Muscle of leg (tissue), 11 donors: Measurements from ENCODE around the gene BLVRB. TPM values are rescaled to one million over a fixed set of nuclear protein-coding genes. Genes with fewer than 3 reads are reported as not detected.
"Not testable (repeated sequence)": the region's sequence is repeated elsewhere in the genome, so short reads cannot be mapped to it uniquely, and the experiment has no call there.

Experiments used
- DNase-seq: peaks from one replicate; pipeline ENCODE4 v3.0.0; 2013
- H3K27ac ChIP-seq: one replicate; pipeline ENCODE4 v1.5.1; 2013; ENCODE audit warnings: mild to moderate bottlenecking, low read length, control low read depth
- H3K27me3 ChIP-seq: one replicate; pipeline ENCODE4 v1.6.1; 2013; ENCODE audit warnings: low read length; ENCODE audit not compliant: control insufficient read depth, insufficient read depth
- H3K36me3 ChIP-seq: one replicate; pipeline ENCODE4 v1.6.1; 2013; ENCODE audit warnings: low read length; ENCODE audit not compliant: control insufficient read depth, insufficient read depth
- H3K4me1 ChIP-seq: one replicate; pipeline ENCODE4 v1.6.1; 2013; ENCODE audit warnings: low read length; ENCODE audit not compliant: control insufficient read depth, insufficient read depth
- H3K4me3 ChIP-seq: one replicate; pipeline ENCODE4 v1.5.1; 2013; ENCODE audit warnings: low read length, control low read depth
- H3K9me3 ChIP-seq: replicated peaks from 2 replicates; pipeline ENCODE4 v1.6.1; 2013; ENCODE audit warnings: low read depth, low read length; ENCODE audit not compliant: control insufficient read depth
- WGBS: methylation state at CpG from one replicate; pipeline ENCODE4 v1.1.5; 2013; ENCODE audit warnings: missing lambda C conversion rate; ENCODE audit not compliant: insufficient coverage; 5-methylcytosine and 5-hydroxymethylcytosine counted together
- polyA plus RNA-seq, 8 donors: library from polyadenylated mRNA; unstranded; fragments of 120-200 nt; gene quantifications; one replicate each; pipeline versions ENCODE4 v1.2.1 to v1.2.3, GENCODE V29; 2013; ENCODE audit warnings: inconsistent platforms in 1 of 8, low replicate concordance in 1 of 8; ENCODE audit not compliant: insufficient read length in 8 of 8, insufficient read depth in 1 of 8
- total RNA-seq: library from RNA; stranded (reverse); fragments of 120-200 nt; gene quantifications from one replicate; pipeline ENCODE4 v1.2.4, GENCODE V29; 2013

The BLVRB gene
- total and polyA plus RNA-seq, 9 donors: 41.4 to 57.9 (median 43.2) TPM

DNA sequence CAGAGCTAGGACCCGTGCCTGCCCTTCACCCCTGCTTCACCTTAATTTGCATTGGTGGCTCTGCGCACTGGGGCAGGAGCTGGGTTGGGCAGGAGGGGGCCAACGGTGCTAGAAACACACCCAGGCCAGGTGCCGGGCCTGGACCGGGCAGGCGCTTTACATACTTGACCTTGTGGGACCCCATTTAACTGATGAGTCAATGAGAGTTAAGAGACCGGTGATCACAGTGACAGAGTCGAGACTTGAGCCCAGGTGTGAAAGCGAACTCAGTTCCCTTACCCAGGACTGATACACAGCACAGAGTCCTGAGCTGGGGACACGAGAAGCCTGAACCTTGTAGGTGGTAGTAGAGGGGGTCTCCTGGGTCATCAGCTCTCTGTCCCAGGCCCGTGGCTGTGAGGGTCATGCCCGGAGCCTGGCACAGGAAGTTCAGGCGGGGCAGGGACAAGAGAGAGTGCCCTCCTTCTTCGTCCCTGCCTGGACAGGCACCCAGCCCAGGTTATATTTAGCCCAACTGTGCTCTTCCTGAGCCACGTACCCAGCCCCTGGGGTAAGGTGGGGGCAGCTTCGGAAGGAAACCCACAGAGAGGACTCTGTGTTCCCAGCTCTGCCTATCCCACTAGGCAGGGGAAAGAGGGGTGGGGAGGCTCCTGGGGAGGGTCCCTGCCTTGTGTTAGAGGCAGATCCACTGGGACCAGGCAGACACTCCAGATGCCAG is 54.3 kb downstream of the BLVRB start:
- Histone ChIP-seq H3K4me1 (peaks cover 41% of the 10 kb centered on the region), H3K36me3 (no peaks in the 10 kb centered on the region), H3K4me3 (no peak overlapping the region), H3K9me3 (no peaks in the 10 kb centered on the region), H3K27ac (peak overlapping the region; percentile 76), H3K27me3 (no peaks in the 10 kb centered on the region)
- WGBS: 56% methylated on average over 8 of the region's 16 CpGs
- DNase-seq: peak; percentile 63

DNA sequence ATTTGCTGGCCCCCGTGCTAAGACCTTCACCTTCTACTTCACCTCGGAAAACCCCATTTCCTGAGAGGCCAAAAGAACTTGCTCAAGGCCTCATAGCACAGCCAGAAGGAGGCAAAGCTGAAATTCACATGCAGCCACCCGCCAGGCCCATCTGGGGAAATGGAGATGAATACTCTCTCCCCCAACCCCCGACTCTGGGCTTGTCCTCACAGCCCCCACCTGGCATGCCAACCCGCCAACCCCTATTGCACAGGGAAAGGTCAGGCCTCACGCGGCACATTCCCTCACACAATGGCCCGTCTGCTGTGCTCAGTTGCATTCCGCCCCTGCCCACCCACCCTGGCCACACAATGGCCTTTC is 55.5 kb downstream of the BLVRB start:
- Histone ChIP-seq H3K36me3 (no peaks in the 10 kb centered on the region), H3K4me1 (peaks cover 40% of the 10 kb centered on the region), H3K4me3 (no peak overlapping the region), H3K9me3 (no peaks in the 10 kb centered on the region), H3K27me3 (no peaks in the 10 kb centered on the region), H3K27ac (no peak overlapping the region)
- WGBS: 44% methylated on average over 5 of the region's 9 CpGs
- no peak for DNase-seq

DNA sequence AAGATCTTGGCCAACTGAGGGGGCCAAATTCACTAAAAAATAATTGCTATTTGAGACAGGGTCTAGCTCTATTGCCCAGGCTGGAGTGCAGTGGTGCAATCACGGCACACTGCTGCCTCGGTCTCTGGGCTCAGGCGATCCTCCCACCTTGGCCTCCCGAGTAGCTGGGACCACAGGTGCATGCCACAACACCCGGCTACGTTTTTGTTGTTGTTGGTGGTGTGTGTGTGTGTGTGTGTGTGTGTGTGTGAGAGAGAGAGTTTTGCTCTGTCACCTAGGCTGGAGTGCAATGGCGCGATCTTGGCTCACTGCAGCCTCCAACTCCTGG is 57.0 kb downstream of the BLVRB start:
- H3K4me3 ChIP-seq, H3K27ac ChIP-seq, H3K9me3 ChIP-seq, DNase-seq, H3K36me3 ChIP-seq, H3K27me3 ChIP-seq: not testable (repeated sequence)
- H3K4me1 ChIP-seq: peaks cover 37% of the 10 kb centered on the region
- 80% methylated on average over 8 of the region's 8 CpGs for WGBS

DNA sequence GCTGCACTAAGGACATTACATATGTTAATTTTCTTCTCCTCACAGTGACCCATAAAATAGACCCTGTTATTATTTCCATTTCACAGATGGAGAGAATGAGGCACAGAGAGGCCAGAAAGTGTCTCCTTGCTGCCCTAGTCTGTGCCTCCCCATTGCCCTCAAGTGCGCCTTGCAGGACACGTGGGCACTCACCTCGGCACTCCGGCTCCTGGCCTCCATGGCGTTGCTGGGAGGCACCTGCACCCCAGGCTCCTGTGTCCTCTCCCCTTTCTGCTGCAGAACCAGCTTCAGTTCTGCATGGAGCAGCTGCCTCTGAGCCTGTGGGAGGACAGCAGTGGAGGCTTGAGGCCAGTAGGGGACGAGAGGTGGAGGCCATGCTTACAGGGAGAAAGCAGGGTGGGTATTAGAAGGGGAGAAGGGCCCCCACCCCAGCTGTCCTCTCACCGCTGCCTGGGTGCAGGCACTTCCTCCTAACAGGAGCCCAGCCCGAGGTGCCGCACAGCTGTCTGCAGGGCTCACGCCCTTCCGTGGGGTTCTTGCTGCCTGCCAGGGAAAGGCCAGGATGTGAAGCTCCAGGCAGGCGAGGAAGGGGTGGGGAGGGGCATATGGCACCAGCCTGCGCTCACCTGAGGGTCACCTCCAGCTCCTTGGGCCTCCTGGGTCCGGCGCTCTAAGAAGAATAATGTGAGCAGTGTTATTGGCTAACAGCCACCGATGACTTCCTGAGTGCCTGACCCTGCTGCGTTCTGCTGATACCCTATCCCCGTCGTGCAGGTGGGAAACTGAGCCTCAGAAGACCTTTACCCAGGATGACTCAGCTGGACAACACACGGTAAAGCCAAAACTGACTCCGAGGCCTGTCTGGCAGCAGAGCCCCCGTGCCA is 57.6 kb downstream of the BLVRB start:
- Histone ChIP-seq H3K4me3 (no peak overlapping the region), H3K9me3 (no peaks in the 10 kb centered on the region), H3K27me3 (no peaks in the 10 kb centered on the region), H3K4me1 (peaks cover 35% of the 10 kb centered on the region), H3K36me3 (no peaks in the 10 kb centered on the region), H3K27ac (no peak overlapping the region)
- DNase-seq: no peak
- 50% methylated on average over 17 of the region's 22 CpGs for WGBS

DNA sequence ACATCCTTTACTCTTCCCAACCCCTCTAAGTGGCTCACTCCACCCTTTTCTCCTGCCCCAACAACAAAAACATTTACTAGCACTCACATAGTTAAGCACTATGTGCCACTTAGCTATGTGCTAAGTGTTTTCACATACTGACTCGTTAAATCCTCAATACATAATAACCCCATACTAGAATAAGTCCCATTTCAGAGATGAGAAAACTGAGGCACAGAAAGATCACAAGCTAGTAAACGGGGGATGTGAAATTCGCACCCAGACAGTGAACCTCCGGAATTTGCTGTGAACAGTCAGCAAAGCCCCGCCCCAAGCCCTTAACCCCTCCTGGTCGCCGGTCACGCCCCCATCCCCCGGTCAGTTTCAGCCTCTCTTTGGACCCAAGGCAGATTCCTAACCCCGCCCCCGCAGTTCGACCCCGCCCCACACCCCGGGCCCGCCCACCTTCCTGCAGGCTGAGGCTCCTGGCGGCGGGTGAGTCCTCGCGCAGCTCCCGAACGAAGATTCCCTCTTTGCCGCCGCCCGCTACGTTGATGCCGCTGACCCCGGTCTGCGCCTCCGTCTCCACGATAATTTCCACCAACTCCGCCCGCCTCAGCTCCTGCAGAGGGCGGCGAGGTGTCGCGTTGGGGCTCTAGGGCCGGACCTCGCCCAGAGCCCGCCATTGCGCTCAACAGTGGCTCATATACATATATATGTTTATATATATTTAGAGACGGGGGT is 62.1 kb downstream of the BLVRB start:
- peak; percentile 93 for DNase-seq
- WGBS: under 1% methylated on average over 31 of the region's 41 CpGs
- Histone ChIP-seq H3K9me3 (no peaks in the 10 kb centered on the region), H3K4me1 (peaks cover 17% of the 10 kb centered on the region), H3K4me3 (peak overlapping the region; percentile 73), H3K27ac (peak overlapping the region; percentile 89), H3K27me3 (no peaks in the 10 kb centered on the region), H3K36me3 (no peaks in the 10 kb centered on the region)

DNA sequence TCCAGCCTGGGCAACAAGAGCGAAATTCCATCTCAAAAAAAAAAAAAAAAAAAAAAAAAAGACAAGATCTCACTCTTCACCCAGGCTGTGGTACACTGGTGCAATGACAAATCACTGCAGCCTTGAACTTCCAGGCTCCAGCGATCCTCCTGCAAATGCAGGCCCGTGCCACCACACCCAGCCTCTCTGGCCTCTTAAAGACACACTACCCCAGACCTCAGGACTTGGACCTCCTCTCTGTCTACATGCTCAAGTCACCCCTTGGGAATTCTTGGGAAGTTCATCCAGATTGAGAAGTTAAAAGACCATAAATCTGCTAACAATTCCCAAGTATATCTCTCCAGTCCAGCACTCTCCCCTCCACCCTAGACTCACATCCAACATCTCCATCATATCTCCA is 65.0 kb downstream of the BLVRB start:
- H3K4me3 ChIP-seq: no peak overlapping the region
- DNase-seq: peak; percentile 56
- peaks cover 17% of the 10 kb centered on the region for H3K4me1 ChIP-seq
- H3K27me3 ChIP-seq: no peaks in the 10 kb centered on the region
- no peaks in the 10 kb centered on the region for H3K9me3 ChIP-seq
- WGBS: 27% methylated on average over 2 of the region's 3 CpGs
- peaks cover 6% of the 10 kb centered on the region for H3K36me3 ChIP-seq
- H3K27ac ChIP-seq: no peak overlapping the region

DNA sequence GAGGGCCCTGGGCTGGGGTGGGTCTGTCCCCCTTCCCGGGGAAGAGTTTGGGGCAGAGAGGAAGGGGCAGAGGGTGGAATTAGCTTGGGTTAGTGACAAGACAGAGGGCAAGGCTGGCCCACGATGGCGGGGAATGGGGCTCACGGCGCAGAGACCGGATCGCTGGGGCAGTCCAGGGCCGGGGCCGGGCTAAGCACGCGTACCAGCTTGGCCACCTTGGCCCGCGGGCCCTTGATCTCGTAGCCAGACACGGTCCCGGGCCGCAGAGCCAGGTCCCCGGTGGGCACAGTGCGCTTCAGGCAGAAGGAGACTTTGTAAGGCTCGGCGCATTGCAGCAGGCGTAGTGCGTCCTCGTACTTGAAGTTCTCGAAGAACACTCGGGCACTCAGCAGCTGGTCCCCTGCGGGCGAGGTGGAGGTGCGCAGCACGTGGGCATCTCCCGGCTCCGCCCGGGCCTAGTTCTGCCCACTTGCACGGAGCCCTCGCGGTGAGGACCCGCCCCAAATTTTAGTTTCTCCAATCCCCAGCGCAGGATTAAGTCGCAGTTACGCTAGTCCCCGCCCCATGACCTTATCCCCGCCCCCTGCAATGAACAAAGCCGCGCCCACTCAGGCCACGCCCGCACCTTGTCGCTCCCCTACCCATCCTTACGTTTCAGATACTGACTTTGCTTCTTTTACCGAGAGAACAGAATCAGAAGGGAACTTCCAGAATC is 67.0 kb downstream of the BLVRB start:
- DNase-seq: peak; percentile 37
- no peak overlapping the region for H3K4me3 ChIP-seq
- no peaks in the 10 kb centered on the region for H3K9me3 ChIP-seq
- peaks cover 8% of the 10 kb centered on the region for H3K4me1 ChIP-seq
- peaks cover 6% of the 10 kb centered on the region for H3K36me3 ChIP-seq
- H3K27ac ChIP-seq: no peak overlapping the region
- WGBS: 26% methylated on average over 49 of the region's 49 CpGs
- no peaks in the 10 kb centered on the region for H3K27me3 ChIP-seq

Other genes starting within 250 kb of the BLVRB start
- gene TTC9B, start 247.4 kb downstream of the BLVRB start, total RNA-seq: 0.09 TPM
- gene TTC9B, start 247.4 kb downstream of the BLVRB start, polyA plus RNA-seq: under 1 TPM in 5 of 8 donors, not detected in 3; 0.08 to 0.13 (median 0.12) TPM
- gene CCNP, start 239.1 kb downstream of the BLVRB start, total RNA-seq: 0.31 TPM
- gene CCNP, start 239.1 kb downstream of the BLVRB start, polyA plus RNA-seq: under 1 TPM; 0.23 to 0.65 (median 0.39) TPM
- gene AKT2, start 180.4 kb downstream of the BLVRB start, total RNA-seq: 120 TPM
- gene AKT2, start 180.4 kb downstream of the BLVRB start, polyA plus RNA-seq: 100 to 1,000 TPM; 149 to 223 (median 176) TPM
- gene C19orf47, start 117.3 kb downstream of the BLVRB start, total RNA-seq: 36.6 TPM
- 10 to 100 TPM; 54.3 to 70.2 (median 58.8) TPM for gene C19orf47, start 117.3 kb downstream of the BLVRB start, polyA plus RNA-seq
- gene PLD3, start 117.0 kb downstream of the BLVRB start, total RNA-seq: 255 TPM
- 100 to 1,000 TPM; 193 to 271 (median 265) TPM for gene PLD3, start 117.0 kb downstream of the BLVRB start, polyA plus RNA-seq
- 0.13 TPM for gene HIPK4, start 75.6 kb downstream of the BLVRB start, total RNA-seq
- gene HIPK4, start 75.6 kb downstream of the BLVRB start, polyA plus RNA-seq: 1 to 10 TPM; 1.2 to 3.7 (median 1.9) TPM
- gene PRX, start 52.4 kb downstream of the BLVRB start, total RNA-seq: 7.7 TPM
- 1 to 10 TPM; 7.0 to 9.3 (median 7.8) TPM for gene PRX, start 52.4 kb downstream of the BLVRB start, polyA plus RNA-seq
- 9.8 TPM for gene SERTAD1, start 39.8 kb downstream of the BLVRB start, total RNA-seq
- 1 to 10 TPM; 5.7 to 9.1 (median 8.0) TPM for gene SERTAD1, start 39.8 kb downstream of the BLVRB start, polyA plus RNA-seq
- gene SERTAD3, start 21.4 kb downstream of the BLVRB start, total RNA-seq: 45.5 TPM
- gene SERTAD3, start 21.4 kb downstream of the BLVRB start, polyA plus RNA-seq: 10 to 100 TPM; 48.9 to 66.1 (median 54.3) TPM
- 0.40 TPM for gene SPTBN4, start 1.3 kb upstream of the BLVRB start, total RNA-seq
- gene SPTBN4, start 1.3 kb upstream of the BLVRB start, polyA plus RNA-seq: under 1 TPM; 0.23 to 0.73 (median 0.50) TPM
- 8.2 TPM for gene SHKBP1, start 111.1 kb upstream of the BLVRB start, total RNA-seq
- gene SHKBP1, start 111.1 kb upstream of the BLVRB start, polyA plus RNA-seq: 10 to 100 TPM; 18.6 to 29.8 (median 21.6) TPM
- 69.6 TPM for gene LTBP4, start 135.6 kb upstream of the BLVRB start, total RNA-seq
- gene LTBP4, start 135.6 kb upstream of the BLVRB start, polyA plus RNA-seq: 100 to 1,000 TPM; 209 to 383 (median 313) TPM
- gene NUMBL, start 224.9 kb upstream of the BLVRB start, total RNA-seq: 14.6 TPM
- gene NUMBL, start 224.9 kb upstream of the BLVRB start, polyA plus RNA-seq: 10 to 100 TPM; 26.7 to 39.5 (median 33.5) TPM